GM23338 (cell line): Measurements from ENCODE around the gene GNB2. TPM values are rescaled to one million over a fixed set of nuclear protein-coding genes. Genes with fewer than 3 reads are reported as not detected.

Experiments used
- polyA plus RNA-seq: library from polyadenylated mRNA; unstranded; fragments of >200 nt; fragmentation: Nextera tagmentation; extraction: Ambion mirVana; gene quantifications from 2 replicates; pipeline ENCODE4 v1.2.1, GENCODE V29; 2016
- total RNA-seq: library from RNA; depleted of rRNA; stranded (reverse); fragments of >200 nt; shearing (Covaris generic); gene quantifications from 2 replicates; pipeline ENCODE4 v1.2.3, GENCODE V29; 2014; rRNA removed

Gene GNB2
- total and polyA plus RNA-seq, 2 experiments from 2014 or later, result 112 to 153 TPM

Other genes with a start within 250 kb of the GNB2 start
- 0.59 and 1.0 TPM in 2 replicates for gene ZCWPW1, start 245.0 kb upstream of the GNB2 start, total RNA-seq
- gene ZCWPW1, start 245.0 kb upstream of the GNB2 start, polyA plus RNA-seq, result 2.7 and 4.3 TPM in 2 replicates
- gene MEPCE, start 243.9 kb upstream of the GNB2 start, total RNA-seq, result 21.7 and 32.6 TPM in 2 replicates
- gene MEPCE, start 243.9 kb upstream of the GNB2 start, polyA plus RNA-seq, result 10.0 and 11.4 TPM in 2 replicates
- gene PPP1R35, start 237.2 kb upstream of the GNB2 start, total RNA-seq, result 47.8 and 58.9 TPM in 2 replicates
- 89.3 and 106 TPM in 2 replicates for gene PPP1R35, start 237.2 kb upstream of the GNB2 start, polyA plus RNA-seq
- 0.52 TPM in 1 of 2 replicates, not detected in the other for gene SPACDR, start 209.5 kb upstream of the GNB2 start, total RNA-seq
- 0.42 TPM in 1 of 2 replicates, not detected in the other for gene SPACDR, start 209.5 kb upstream of the GNB2 start, polyA plus RNA-seq
- 22.6 and 24.9 TPM in 2 replicates for gene TSC22D4, start 194.5 kb upstream of the GNB2 start, total RNA-seq
- 14.6 and 16.4 TPM in 2 replicates for gene TSC22D4, start 194.5 kb upstream of the GNB2 start, polyA plus RNA-seq
- 2.3 and 4.9 TPM in 2 replicates for gene NYAP1, start 189.8 kb upstream of the GNB2 start, total RNA-seq
- gene NYAP1, start 189.8 kb upstream of the GNB2 start, polyA plus RNA-seq, result 0.19 and 0.49 TPM in 2 replicates
- 2.4 and 8.9 TPM in 2 replicates for gene AGFG2, start 134.5 kb upstream of the GNB2 start, total RNA-seq
- 2.2 and 2.3 TPM in 2 replicates for gene AGFG2, start 134.5 kb upstream of the GNB2 start, polyA plus RNA-seq
- gene SAP25, start 99.8 kb upstream of the GNB2 start, total RNA-seq, result 2.0 and 4.1 TPM in 2 replicates
- gene SAP25, start 99.8 kb upstream of the GNB2 start, polyA plus RNA-seq, result 3.8 and 3.9 TPM in 2 replicates
- gene LRCH4, start 87.6 kb upstream of the GNB2 start, total RNA-seq, result 51.0 and 51.5 TPM in 2 replicates
- 21.4 and 21.8 TPM in 2 replicates for gene LRCH4, start 87.6 kb upstream of the GNB2 start, polyA plus RNA-seq
- 0.70 and 2.4 TPM in 2 replicates for gene FBXO24, start 87.4 kb upstream of the GNB2 start, total RNA-seq
- gene FBXO24, start 87.4 kb upstream of the GNB2 start, polyA plus RNA-seq, result 0.82 and 2.1 TPM in 2 replicates
- gene PCOLCE, start 71.4 kb upstream of the GNB2 start, total RNA-seq, result 33.3 and 45.5 TPM in 2 replicates
- 70.4 and 81.2 TPM in 2 replicates for gene PCOLCE, start 71.4 kb upstream of the GNB2 start, polyA plus RNA-seq
- 15.1 and 15.3 TPM in 2 replicates for gene MOSPD3, start 61.2 kb upstream of the GNB2 start, total RNA-seq
- gene MOSPD3, start 61.2 kb upstream of the GNB2 start, polyA plus RNA-seq, result 18.6 and 23.5 TPM in 2 replicates
- 4.2 and 5.6 TPM in 2 replicates for gene TFR2, start 32.2 kb upstream of the GNB2 start, total RNA-seq
- 3.7 and 4.3 TPM in 2 replicates for gene TFR2, start 32.2 kb upstream of the GNB2 start, polyA plus RNA-seq
- gene ACTL6B, start 17.3 kb upstream of the GNB2 start, total RNA-seq, result 0.69 TPM in 1 of 2 replicates, not detected in the other
- gene ACTL6B, start 17.3 kb upstream of the GNB2 start, polyA plus RNA-seq, result 2.5 and 3.5 TPM in 2 replicates
- 50.6 and 69.8 TPM in 2 replicates for gene GIGYF1, start 20.5 kb downstream of the GNB2 start, total RNA-seq
- gene GIGYF1, start 20.5 kb downstream of the GNB2 start, polyA plus RNA-seq, result 40.0 and 40.4 TPM in 2 replicates
- 87.3 and 110 TPM in 2 replicates for gene POP7, start 32.4 kb downstream of the GNB2 start, total RNA-seq
- gene POP7, start 32.4 kb downstream of the GNB2 start, polyA plus RNA-seq, result 216 and 219 TPM in 2 replicates
- gene EPO, start 46.7 kb downstream of the GNB2 start, total RNA-seq, result 0.89 TPM in 1 of 2 replicates, not detected in the other
- 0.97 and 1.0 TPM in 2 replicates for gene EPO, start 46.7 kb downstream of the GNB2 start, polyA plus RNA-seq
- 0.03 TPM in 1 of 2 replicates, not detected in the other for gene ZAN, start 59.9 kb downstream of the GNB2 start, total RNA-seq
- 0.07 TPM in 1 of 2 replicates, not detected in the other for gene ZAN, start 59.9 kb downstream of the GNB2 start, polyA plus RNA-seq
- 145 and 164 TPM in 2 replicates for gene EPHB4, start 153.8 kb downstream of the GNB2 start, total RNA-seq
- gene EPHB4, start 153.8 kb downstream of the GNB2 start, polyA plus RNA-seq, result 22.6 and 23.3 TPM in 2 replicates
- gene SLC12A9, start 179.0 kb downstream of the GNB2 start, total RNA-seq, result 32.3 and 39.9 TPM in 2 replicates
- gene SLC12A9, start 179.0 kb downstream of the GNB2 start, polyA plus RNA-seq, result 9.7 and 10.3 TPM in 2 replicates
- 106 and 112 TPM in 2 replicates for gene TRIP6, start 193.6 kb downstream of the GNB2 start, total RNA-seq
- 44.6 and 45.0 TPM in 2 replicates for gene TRIP6, start 193.6 kb downstream of the GNB2 start, polyA plus RNA-seq
- 98.3 and 113 TPM in 2 replicates for gene SRRT, start 201.4 kb downstream of the GNB2 start, total RNA-seq
- 125 and 140 TPM in 2 replicates for gene SRRT, start 201.4 kb downstream of the GNB2 start, polyA plus RNA-seq
- 11.5 and 11.8 TPM in 2 replicates for gene UFSP1, start 216.0 kb downstream of the GNB2 start, total RNA-seq
- 2.0 and 4.1 TPM in 2 replicates for gene UFSP1, start 216.0 kb downstream of the GNB2 start, polyA plus RNA-seq
- 1.5 and 3.7 TPM in 2 replicates for gene ACHE, start 222.1 kb downstream of the GNB2 start, total RNA-seq
- 3.6 and 3.9 TPM in 2 replicates for gene ACHE, start 222.1 kb downstream of the GNB2 start, polyA plus RNA-seq